ENCODE measurements around the gene NAXD. TPM values are rescaled to one million over a fixed set of nuclear protein-coding genes. Genes with fewer than 3 reads are reported as not detected.

Gene NAXD
- total RNA-seq, 1 experiment from 2014 or later = 32.1 TPM

DNA sequence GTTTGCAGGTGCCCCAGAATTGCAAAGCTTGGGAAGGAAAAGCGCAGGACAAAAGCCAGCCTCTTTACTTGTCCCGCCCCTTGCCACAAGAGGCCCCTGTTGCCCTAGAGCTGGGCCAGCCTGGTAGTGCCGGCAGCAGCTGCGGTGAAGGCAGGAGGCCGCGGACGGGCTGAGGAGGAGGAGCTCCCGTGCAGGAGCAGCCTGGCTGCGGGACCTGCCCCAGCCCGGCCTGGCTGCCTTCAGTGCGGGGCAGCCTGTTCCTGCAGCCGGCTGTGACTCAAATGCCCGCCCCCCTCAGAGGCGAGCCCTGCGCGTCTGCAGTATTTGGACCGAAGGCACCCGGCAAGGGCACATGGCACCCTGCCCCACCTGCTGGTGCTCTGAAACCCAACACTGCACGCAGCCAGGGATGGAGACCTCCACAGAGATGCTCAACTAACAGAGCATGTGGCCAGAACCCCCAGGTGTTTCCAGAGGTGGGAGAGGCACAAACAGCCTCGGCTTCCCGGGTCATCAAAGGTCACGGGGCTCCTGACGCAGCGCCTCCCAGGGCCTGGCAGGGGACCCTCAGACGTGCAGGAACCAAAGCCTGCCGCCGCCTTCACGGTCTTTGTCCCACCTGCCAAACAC lies 29.7 kb downstream of the NAXD start (continued):
- TF ChIP-seq, protein P1, sequence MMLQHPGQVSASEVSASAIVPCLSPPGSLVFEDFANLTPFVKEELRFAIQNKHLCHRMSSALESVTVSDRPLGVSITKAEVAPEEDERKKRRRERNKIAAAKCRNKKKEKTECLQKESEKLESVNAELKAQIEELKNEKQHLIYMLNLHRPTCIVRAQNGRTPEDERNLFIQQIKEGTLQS (IDR thresholded peaks at IDR 0.05) = no peak
- TF ChIP-seq, protein P2, sequence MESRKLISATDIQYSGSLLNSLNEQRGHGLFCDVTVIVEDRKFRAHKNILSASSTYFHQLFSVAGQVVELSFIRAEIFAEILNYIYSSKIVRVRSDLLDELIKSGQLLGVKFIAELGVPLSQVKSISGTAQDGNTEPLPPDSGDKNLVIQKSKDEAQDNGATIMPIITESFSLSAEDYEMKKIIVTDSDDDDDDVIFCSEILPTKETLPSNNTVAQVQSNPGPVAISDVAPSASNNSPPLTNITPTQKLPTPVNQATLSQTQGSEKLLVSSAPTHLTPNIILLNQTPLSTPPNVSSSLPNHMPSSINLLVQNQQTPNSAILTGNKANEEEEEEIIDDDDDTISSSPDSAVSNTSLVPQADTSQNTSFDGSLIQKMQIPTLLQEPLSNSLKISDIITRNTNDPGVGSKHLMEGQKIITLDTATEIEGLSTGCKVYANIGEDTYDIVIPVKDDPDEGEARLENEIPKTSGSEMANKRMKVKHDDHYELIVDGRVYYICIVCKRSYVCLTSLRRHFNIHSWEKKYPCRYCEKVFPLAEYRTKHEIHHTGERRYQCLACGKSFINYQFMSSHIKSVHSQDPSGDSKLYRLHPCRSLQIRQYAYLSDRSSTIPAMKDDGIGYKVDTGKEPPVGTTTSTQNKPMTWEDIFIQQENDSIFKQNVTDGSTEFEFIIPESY (IDR thresholded peaks at IDR 0.05; ENCODE audit: extremely low read depth, insufficient replicate concordance, low read length) = no peak
- no peak for TF ChIP-seq POLR2AphosphoS5 (IDR thresholded peaks at IDR 0.05; ENCODE audit: low read depth, low read length)
- TF ChIP-seq ELF1 (IDR thresholded peaks at IDR 0.05; ENCODE audit: borderline replicate concordance, low read depth) = no peak
- TF ChIP-seq ZFX (IDR thresholded peaks at IDR 0.05) = no peak
- no peak for TF ChIP-seq YY1 (IDR thresholded peaks at IDR 0.05; ENCODE audit: extremely low read depth, insufficient replicate concordance, low read depth, low read length)
- TF ChIP-seq FOSL1 (IDR thresholded peaks at IDR 0.05; ENCODE audit: low read depth) = no peak
- peak; percentile 36; the same call in 1 of the 2 replicates for TF ChIP-seq RAD21 (IDR thresholded peaks at IDR 0.05; ENCODE audit: low read depth)
- TF ChIP-seq, protein P3, sequence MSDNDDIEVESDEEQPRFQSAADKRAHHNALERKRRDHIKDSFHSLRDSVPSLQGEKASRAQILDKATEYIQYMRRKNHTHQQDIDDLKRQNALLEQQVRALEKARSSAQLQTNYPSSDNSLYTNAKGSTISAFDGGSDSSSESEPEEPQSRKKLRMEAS (IDR thresholded peaks at IDR 0.05) = no peak

DNA sequence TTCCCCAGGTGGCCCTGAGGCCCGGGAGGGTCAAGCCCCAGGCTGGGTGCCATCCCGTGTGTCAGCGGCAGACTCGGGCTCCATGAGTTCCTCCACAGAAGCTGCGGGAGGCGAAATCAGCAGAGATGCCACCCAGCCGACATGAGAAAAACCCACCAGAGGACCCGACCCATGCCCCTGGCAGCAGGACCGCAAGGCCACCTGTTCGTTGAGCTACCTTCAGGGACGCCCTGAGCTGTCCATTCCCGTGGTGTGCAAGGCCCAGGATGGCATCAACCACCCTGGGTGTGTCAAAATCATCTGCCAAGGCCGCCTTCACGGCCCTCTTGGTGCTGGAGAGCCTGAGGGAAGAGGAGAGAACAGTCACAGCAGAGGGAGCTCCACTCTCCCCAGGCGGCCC lies 30.4 kb downstream of the NAXD start:
- Histone ChIP-seq H2AFZ (ENCODE audit: low read depth, low read length, poor library complexity, severe bottlenecking) (no peak overlapping the region), H3K36me3 (ENCODE audit: control insufficient read depth in 1 of 2, insufficient read depth in 2 of 2, low read length in 2 of 2) (peaks cover 0 to 20% of the 10 kb centered on the region in 2 experiments; a peak in 3 of 4 replicates), H3K9me3 (ENCODE audit: control insufficient read depth in 1 of 2, insufficient read depth in 1 of 2, low read depth in 1 of 2, low read length in 2 of 2) (no peaks in the 10 kb centered on the region), H3K79me2 (ENCODE audit: insufficient read depth, low read length) (no peaks in the 10 kb centered on the region), H3K4me3 (replicated peaks in 1 of 2; ENCODE audit: low read depth in 1 of 2, low read length in 2 of 2) (no peak overlapping the region), H3K27ac (ENCODE audit: low read depth, low read length) (no peak overlapping the region), H3K4me1 (ENCODE audit: control insufficient read depth in 1 of 2, insufficient read depth in 2 of 2, low read length in 2 of 2) (no peaks in the 10 kb centered on the region), H3K9me2 (ENCODE audit: insufficient read depth) (no peaks in the 10 kb centered on the region), H3K9ac (ENCODE audit: low read length) (no peak overlapping the region), H3K4me2 (ENCODE audit: low read length) (no peak overlapping the region), H4K20me1 (ENCODE audit: insufficient read depth) (no peaks in the 10 kb centered on the region), H3K27me3 (ENCODE audit: insufficient read depth, low read length) (no peaks in the 10 kb centered on the region)
- intact Hi-C loops (cut with micrococcal nuclease) = no loop called here
- DNase-seq (ENCODE audit: low read depth, low spot score) = no peak
- RAD21 ChIA-PET (ENCODE audit: low non-redundant PET in 1 of 2, low total read pairs in 2 of 2, uncharacterized antibody in 2 of 2, unreplicated experiment in 2 of 2) = no interaction called here
- CTCF ChIA-PET = no interaction called here
- POLR2A ChIA-PET = no interaction called here
- BruUV-seq (replicated peaks) = no TSS peak
- ATAC-seq = no peak
- TF ChIP-seq CEBPB (IDR thresholded peaks at IDR 0.05; ENCODE audit: low read depth) (no peak), SIN3A (IDR thresholded peaks at IDR 0.05; ENCODE audit: low read depth) (no peak), SP1 (IDR thresholded peaks at IDR 0.05; ENCODE audit: low read depth) (no peak), ZNF274 (IDR thresholded peaks at IDR 0.05; ENCODE audit: low read depth, low read length) (no peak), SRF (IDR thresholded peaks at IDR 0.05; ENCODE audit: low read depth) (no peak), YY1 (IDR thresholded peaks at IDR 0.05; ENCODE audit: extremely low read depth, insufficient replicate concordance, low read depth, low read length) (no peak), ELF1 (IDR thresholded peaks at IDR 0.05; ENCODE audit: borderline replicate concordance, low read depth) (no peak), EZH2 (IDR thresholded peaks at IDR 0.05) (no peak)
- TF ChIP-seq, protein P3 (IDR thresholded peaks at IDR 0.05) = no peak
- TF ChIP-seq, protein P4, sequence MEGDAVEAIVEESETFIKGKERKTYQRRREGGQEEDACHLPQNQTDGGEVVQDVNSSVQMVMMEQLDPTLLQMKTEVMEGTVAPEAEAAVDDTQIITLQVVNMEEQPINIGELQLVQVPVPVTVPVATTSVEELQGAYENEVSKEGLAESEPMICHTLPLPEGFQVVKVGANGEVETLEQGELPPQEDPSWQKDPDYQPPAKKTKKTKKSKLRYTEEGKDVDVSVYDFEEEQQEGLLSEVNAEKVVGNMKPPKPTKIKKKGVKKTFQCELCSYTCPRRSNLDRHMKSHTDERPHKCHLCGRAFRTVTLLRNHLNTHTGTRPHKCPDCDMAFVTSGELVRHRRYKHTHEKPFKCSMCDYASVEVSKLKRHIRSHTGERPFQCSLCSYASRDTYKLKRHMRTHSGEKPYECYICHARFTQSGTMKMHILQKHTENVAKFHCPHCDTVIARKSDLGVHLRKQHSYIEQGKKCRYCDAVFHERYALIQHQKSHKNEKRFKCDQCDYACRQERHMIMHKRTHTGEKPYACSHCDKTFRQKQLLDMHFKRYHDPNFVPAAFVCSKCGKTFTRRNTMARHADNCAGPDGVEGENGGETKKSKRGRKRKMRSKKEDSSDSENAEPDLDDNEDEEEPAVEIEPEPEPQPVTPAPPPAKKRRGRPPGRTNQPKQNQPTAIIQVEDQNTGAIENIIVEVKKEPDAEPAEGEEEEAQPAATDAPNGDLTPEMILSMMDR (IDR thresholded peaks at IDR 0.05 in 2 of 3, conservative IDR thresholded peaks at IDR 0.05 in 1 of 3; ENCODE audit: borderline replicate concordance in 1 of 3, insufficient read depth in 1 of 3, low read depth in 2 of 3, low read length in 2 of 3) = no peak
- TF ChIP-seq, protein P5, sequence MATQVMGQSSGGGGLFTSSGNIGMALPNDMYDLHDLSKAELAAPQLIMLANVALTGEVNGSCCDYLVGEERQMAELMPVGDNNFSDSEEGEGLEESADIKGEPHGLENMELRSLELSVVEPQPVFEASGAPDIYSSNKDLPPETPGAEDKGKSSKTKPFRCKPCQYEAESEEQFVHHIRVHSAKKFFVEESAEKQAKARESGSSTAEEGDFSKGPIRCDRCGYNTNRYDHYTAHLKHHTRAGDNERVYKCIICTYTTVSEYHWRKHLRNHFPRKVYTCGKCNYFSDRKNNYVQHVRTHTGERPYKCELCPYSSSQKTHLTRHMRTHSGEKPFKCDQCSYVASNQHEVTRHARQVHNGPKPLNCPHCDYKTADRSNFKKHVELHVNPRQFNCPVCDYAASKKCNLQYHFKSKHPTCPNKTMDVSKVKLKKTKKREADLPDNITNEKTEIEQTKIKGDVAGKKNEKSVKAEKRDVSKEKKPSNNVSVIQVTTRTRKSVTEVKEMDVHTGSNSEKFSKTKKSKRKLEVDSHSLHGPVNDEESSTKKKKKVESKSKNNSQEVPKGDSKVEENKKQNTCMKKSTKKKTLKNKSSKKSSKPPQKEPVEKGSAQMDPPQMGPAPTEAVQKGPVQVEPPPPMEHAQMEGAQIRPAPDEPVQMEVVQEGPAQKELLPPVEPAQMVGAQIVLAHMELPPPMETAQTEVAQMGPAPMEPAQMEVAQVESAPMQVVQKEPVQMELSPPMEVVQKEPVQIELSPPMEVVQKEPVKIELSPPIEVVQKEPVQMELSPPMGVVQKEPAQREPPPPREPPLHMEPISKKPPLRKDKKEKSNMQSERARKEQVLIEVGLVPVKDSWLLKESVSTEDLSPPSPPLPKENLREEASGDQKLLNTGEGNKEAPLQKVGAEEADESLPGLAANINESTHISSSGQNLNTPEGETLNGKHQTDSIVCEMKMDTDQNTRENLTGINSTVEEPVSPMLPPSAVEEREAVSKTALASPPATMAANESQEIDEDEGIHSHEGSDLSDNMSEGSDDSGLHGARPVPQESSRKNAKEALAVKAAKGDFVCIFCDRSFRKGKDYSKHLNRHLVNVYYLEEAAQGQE (IDR thresholded peaks at IDR 0.05; ENCODE audit: low read depth) = no peak

Measured in HCT116 (cell line).